22Rv1 (cell line): ENCODE measurements around the gene ROR1.

Experiments used
- ZFX ChIP-seq: fragments of 450-650 bp; IDR thresholded peaks from 2 replicates; pipeline ENCODE4 v1.6.1; 2017; ENCODE audit warnings: antibody characterized with exemption, borderline replicate concordance
- TF ChIP-seq, protein P1 (sequence below): fragments of 450-650 bp; IDR thresholded peaks from 2 replicates; pipeline ENCODE4 v1.5.1; 2017; ENCODE audit warnings: mild to moderate bottlenecking

DNA sequence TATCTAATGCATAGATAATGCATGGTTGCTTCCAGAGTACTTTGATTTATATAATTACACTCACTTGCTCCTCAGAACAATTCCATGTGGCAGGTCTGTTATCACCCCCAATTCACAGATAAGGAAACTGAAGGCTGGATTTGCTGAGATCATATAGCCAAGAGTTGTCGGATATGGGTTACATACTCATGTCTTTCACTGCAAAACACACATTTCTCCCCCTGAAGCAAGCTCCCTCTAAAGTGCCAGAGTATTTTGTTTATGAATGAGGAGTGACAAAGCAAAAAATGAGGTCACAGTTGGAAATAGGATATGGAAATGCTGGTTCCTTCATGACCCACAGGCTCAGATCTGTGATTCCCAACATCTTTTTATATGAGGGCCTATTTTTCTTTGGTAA lies 134.2 kb downstream of the ROR1 start:
- TF ChIP-seq, protein P1, sequence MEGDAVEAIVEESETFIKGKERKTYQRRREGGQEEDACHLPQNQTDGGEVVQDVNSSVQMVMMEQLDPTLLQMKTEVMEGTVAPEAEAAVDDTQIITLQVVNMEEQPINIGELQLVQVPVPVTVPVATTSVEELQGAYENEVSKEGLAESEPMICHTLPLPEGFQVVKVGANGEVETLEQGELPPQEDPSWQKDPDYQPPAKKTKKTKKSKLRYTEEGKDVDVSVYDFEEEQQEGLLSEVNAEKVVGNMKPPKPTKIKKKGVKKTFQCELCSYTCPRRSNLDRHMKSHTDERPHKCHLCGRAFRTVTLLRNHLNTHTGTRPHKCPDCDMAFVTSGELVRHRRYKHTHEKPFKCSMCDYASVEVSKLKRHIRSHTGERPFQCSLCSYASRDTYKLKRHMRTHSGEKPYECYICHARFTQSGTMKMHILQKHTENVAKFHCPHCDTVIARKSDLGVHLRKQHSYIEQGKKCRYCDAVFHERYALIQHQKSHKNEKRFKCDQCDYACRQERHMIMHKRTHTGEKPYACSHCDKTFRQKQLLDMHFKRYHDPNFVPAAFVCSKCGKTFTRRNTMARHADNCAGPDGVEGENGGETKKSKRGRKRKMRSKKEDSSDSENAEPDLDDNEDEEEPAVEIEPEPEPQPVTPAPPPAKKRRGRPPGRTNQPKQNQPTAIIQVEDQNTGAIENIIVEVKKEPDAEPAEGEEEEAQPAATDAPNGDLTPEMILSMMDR = no peak
- no peak for TF ChIP-seq ZFX
